Fibroblast of lung (primary cell): Measurements from ENCODE around the gene RB1. TPM values are rescaled to one million over a fixed set of nuclear protein-coding genes. Genes with fewer than 3 reads are reported as not detected.
A peak's percentile ranks its signal among the peaks of the same experiment; 100 is the strongest.
"Not testable (repeated sequence)": the region's sequence is repeated elsewhere in the genome, so short reads cannot be mapped to it uniquely, and the experiment has no call there.

ENCODE experiments used
- DNase-seq, 2 donors: peaks; one replicate each; pipeline versions ENCODE4 v3.0.0 to v3.0.0-alpha.2; 2010; ENCODE audit warnings: low read depth in 2 of 2
- H2AFZ ChIP-seq: 2 replicates; pipeline ENCODE4 v1.5.1; 2012; ENCODE audit warnings: low read length, control low read depth, inconsistent platforms
- H3K27ac ChIP-seq: 2 replicates; pipeline ENCODE4 v1.5.1; 2011; ENCODE audit warnings: low read length, control low read depth; ENCODE audit not compliant: insufficient read depth
- H3K27me3 ChIP-seq: 2 replicates; pipeline ENCODE4 v1.5.1; 2011; ENCODE audit warnings: mild to moderate bottlenecking, low read length; ENCODE audit not compliant: control insufficient read depth, insufficient read depth
- H3K36me3 ChIP-seq: 2 replicates; pipeline ENCODE4 v1.5.1; 2011; ENCODE audit warnings: low read length; ENCODE audit not compliant: control insufficient read depth, insufficient read depth
- H3K4me1 ChIP-seq: 2 replicates; pipeline ENCODE4 v1.5.1; 2011; ENCODE audit warnings: low read length; ENCODE audit not compliant: control insufficient read depth, insufficient read depth; ENCODE audit errors: extremely low read depth
- H3K4me2 ChIP-seq: 2 replicates; pipeline ENCODE4 v1.5.1; 2011; ENCODE audit warnings: low read length, control low read depth; ENCODE audit not compliant: insufficient read depth; ENCODE audit errors: extremely low read depth
- H3K4me3 ChIP-seq, 4 experiments: fragments of 200-600 bp in 1 of 4; sonication (generic) in 1 of 4; replicated peaks in 1 of 4; 2 replicates each; pipeline ENCODE4 v1.5.1; 2011 to 2016; ENCODE audit warnings: low read length in 4 of 4, low read depth in 3 of 4, mild to moderate bottlenecking in 3 of 4, control low read depth in 2 of 4, inconsistent platforms in 1 of 4, mixed read lengths in 1 of 4; ENCODE audit not compliant: insufficient read depth in 1 of 4; ENCODE audit errors: control extremely low read depth in 1 of 4
- H3K79me2 ChIP-seq: 2 replicates; pipeline ENCODE4 v1.5.1; 2012; ENCODE audit warnings: mild to moderate bottlenecking, low read length, inconsistent platforms; ENCODE audit not compliant: control insufficient read depth, insufficient read depth
- H3K9ac ChIP-seq: 2 replicates; pipeline ENCODE4 v1.5.1; 2011; ENCODE audit warnings: mild to moderate bottlenecking, low read length, control low read depth; ENCODE audit not compliant: insufficient read depth
- H3K9me3 ChIP-seq: 2 replicates; pipeline ENCODE4 v1.5.1; 2012; ENCODE audit warnings: low read depth, low read length; ENCODE audit not compliant: control insufficient read depth, insufficient read depth
- H4K20me1 ChIP-seq: 2 replicates; pipeline ENCODE4 v1.5.1; 2011; ENCODE audit warnings: low read length; ENCODE audit not compliant: control insufficient read depth, insufficient read depth; ENCODE audit errors: extremely low read depth
- EZH2 ChIP-seq: IDR thresholded peaks from 2 replicates; pipeline ENCODE4 v1.5.1; 2012; ENCODE audit warnings: low read length, control low read depth, mild to moderate bottlenecking; ENCODE audit errors: missing control alignments
- polyA plus RNA-seq, 2 donors: library from polyadenylated mRNA; depleted of rRNA in 1 of 2; stranded (reverse) in 1 of 2; unstranded in 1 of 2; fragments of >200 nt; gene quantifications; 2 replicates each; pipeline ENCODE4 v1.2.1, GENCODE V29; 2011 to 2012; ENCODE audit warnings: missing spikeins in 1 of 2
- total RNA-seq: library from RNA; depleted of rRNA; stranded (reverse); fragments of >200 nt; gene quantifications from 2 replicates; pipeline ENCODE4 v1.2.1, GENCODE V29; 2014
- TF ChIP-seq, protein P1 (sequence below), 2 donors: IDR thresholded peaks in 1 of 2; conservative IDR thresholded peaks in 1 of 2; 1 replicate in 1 of 2; 2 replicates in 1 of 2; pipeline ENCODE4 v1.5.1; 2011 to 2012; ENCODE audit warnings: low read length in 2 of 2, control low read depth in 1 of 2, inconsistent platforms in 1 of 2, low read depth in 1 of 2, mild to moderate bottlenecking in 1 of 2

Gene RB1
- total and polyA plus RNA-seq, 2 donors (not counting 1 experiment from before 2014, with no cell fraction given): 31.9 to 39.7 TPM

DNA sequence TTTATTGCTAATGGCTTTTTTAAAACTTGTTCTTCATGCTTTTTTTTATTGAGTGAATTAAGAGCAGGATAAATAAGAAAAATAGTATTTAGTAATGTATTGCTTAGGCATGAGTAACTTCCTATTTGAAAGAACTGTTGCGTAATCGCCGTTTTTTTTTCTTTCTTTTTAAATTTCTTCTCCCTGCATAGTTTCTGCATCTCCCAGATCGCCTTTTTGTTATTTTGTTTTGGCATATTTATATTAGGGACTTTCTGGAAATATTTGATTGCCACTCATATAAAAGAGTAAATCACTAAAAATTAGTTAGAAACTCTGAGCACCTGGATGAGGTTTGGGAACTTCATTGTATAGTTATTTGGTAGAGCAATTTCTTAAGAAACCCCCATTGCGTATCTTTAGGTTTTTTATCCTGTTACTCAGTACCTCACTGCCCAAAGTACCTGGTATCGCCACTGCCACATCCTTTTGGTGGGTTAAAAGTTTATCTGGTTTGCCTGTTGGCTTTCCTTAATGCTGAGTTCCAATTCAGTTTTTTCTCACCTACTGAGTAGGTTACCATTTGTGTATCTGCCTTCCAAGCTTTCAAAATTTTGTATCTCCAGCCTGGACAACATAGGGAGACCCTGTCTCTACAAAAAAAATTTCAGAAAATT is 145.5 kb downstream of the RB1 start:
- H3K27me3 ChIP-seq: no peaks in the 10 kb centered on the region
- H3K4me1 ChIP-seq: peaks cover 4% of the 10 kb centered on the region
- peak overlapping the region; percentile 24 for H3K27ac ChIP-seq
- no peak for TF ChIP-seq EZH2
- TF ChIP-seq, protein P1, sequence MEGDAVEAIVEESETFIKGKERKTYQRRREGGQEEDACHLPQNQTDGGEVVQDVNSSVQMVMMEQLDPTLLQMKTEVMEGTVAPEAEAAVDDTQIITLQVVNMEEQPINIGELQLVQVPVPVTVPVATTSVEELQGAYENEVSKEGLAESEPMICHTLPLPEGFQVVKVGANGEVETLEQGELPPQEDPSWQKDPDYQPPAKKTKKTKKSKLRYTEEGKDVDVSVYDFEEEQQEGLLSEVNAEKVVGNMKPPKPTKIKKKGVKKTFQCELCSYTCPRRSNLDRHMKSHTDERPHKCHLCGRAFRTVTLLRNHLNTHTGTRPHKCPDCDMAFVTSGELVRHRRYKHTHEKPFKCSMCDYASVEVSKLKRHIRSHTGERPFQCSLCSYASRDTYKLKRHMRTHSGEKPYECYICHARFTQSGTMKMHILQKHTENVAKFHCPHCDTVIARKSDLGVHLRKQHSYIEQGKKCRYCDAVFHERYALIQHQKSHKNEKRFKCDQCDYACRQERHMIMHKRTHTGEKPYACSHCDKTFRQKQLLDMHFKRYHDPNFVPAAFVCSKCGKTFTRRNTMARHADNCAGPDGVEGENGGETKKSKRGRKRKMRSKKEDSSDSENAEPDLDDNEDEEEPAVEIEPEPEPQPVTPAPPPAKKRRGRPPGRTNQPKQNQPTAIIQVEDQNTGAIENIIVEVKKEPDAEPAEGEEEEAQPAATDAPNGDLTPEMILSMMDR (conservative IDR thresholded peaks at IDR 0.05 in 1 of 2, IDR thresholded peaks at IDR 0.05 in 1 of 2; ENCODE audit: low read depth in 1 of 2, low read length in 2 of 2): no peak
- H3K9ac ChIP-seq: no peak overlapping the region
- peaks cover 2% of the 10 kb centered on the region for H3K79me2 ChIP-seq
- no peaks in the 10 kb centered on the region for H4K20me1 ChIP-seq
- H3K4me3 ChIP-seq: peak overlapping the region in 1 of 4 experiments; percentile 14
- no peaks in the 10 kb centered on the region for H3K36me3 ChIP-seq
- peak; percentile 64 to 85 for DNase-seq
- H3K9me3 ChIP-seq: no peaks in the 10 kb centered on the region
- H3K4me2 ChIP-seq: peak overlapping the region; percentile 60
- no peak overlapping the region for H2AFZ ChIP-seq

DNA sequence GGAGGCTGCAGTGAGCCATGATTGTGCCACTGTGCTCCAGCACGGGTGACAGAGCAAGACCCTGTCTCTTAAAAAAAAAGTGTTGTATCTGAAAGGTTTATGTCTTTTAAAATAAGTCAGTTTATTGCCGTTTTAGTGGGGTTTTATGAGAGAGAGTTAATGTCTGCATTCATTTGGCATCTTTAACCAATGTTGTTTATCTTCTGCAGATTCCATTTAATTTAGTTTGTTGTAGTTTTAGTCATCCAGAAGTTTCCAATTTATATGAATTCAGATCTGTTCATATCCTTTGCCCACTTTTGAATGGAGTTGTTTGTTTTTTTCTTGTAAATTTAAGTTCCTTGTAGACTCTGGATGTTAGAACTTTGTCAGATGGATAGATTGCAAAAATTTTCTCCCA is 146.1 kb downstream of the RB1 start:
- Histone ChIP-seq H3K9me3 (no peaks in the 10 kb centered on the region), H3K9ac (no peak overlapping the region), H3K4me3 (peak overlapping the region in 1 of 4 experiments; percentile 14), H2AFZ (no peak overlapping the region), H3K4me1 (peaks cover 4% of the 10 kb centered on the region), H3K79me2 (peaks cover 2% of the 10 kb centered on the region), H3K4me2 (no peak overlapping the region), H3K36me3 (no peaks in the 10 kb centered on the region), H3K27ac (no peak overlapping the region), H3K27me3 (no peaks in the 10 kb centered on the region), H4K20me1 (no peaks in the 10 kb centered on the region)
- TF ChIP-seq, protein P1 (conservative IDR thresholded peaks at IDR 0.05 in 1 of 2, IDR thresholded peaks at IDR 0.05 in 1 of 2; ENCODE audit: low read depth in 1 of 2, low read length in 2 of 2): no peak
- no peak for TF ChIP-seq EZH2
- DNase-seq: peak in 1 of 2 donors; percentile 21

DNA sequence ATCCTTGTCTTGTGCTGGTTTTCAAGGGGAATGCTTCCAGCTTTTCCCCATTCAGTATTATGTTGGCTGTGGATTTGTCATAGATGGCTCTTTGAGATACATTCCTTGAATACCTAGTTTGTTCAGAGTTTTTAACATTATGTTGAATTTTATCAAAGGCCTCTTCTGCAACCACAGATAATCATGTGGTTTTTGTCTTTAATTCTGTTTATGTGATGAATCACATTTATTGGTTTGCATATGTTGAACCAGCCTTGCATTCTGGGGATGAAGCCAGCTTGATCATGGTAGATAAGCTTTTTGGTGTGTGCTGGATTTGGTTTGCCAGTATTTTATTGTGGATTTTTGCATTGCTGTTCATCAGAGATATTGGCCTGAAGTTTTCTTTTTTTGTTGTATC is 147.6 kb downstream of the RB1 start:
- H3K27ac ChIP-seq, H3K36me3 ChIP-seq, H3K79me2 ChIP-seq, H3K4me2 ChIP-seq, H3K9me3 ChIP-seq, H4K20me1 ChIP-seq, H3K4me3 ChIP-seq, H3K9ac ChIP-seq, H3K4me1 ChIP-seq, H2AFZ ChIP-seq, H3K27me3 ChIP-seq: not testable (repeated sequence)
- DNase-seq: peak in 1 of 2 donors; percentile 87
